Effector memory CD8-positive, alpha-beta T cell (primary cell): ENCODE measurements around the gene ABCB11.

Experiments used
- ATAC-seq: fragments of 150-1000 bp; cut with Tn5 transposase; replicated peaks from 2 replicates; pipeline ENCODE4 v1.10.0; 2021; ENCODE audit warnings: mild to moderate bottlenecking, moderate library complexity
- DNase-seq, 3 experiments: peaks; one replicate each; pipeline ENCODE4 v3.0.0; 2021
- H3K27ac Mint-ChIP-seq, 2 donors: one replicate each; pipeline ENCODE4 v1.8.0; 2022; ENCODE audit warnings: mild to moderate bottlenecking in 2 of 2, mixed read lengths in 2 of 2, moderate library complexity in 2 of 2
- H3K27me3 Mint-ChIP-seq, 2 donors: one replicate each; pipeline ENCODE4 v1.8.0; 2022; ENCODE audit warnings: mixed read lengths in 2 of 2
- H3K36me3 Mint-ChIP-seq: one replicate; pipeline ENCODE4 v1.8.0; 2022; ENCODE audit warnings: mild to moderate bottlenecking, moderate library complexity, mixed read lengths; ENCODE audit not compliant: insufficient read depth
- H3K4me1 Mint-ChIP-seq, 2 donors: one replicate each; pipeline ENCODE4 v1.8.0; 2022; ENCODE audit warnings: low read depth in 2 of 2, mixed read lengths in 2 of 2
- H3K4me3 Mint-ChIP-seq, 2 donors: one replicate each; pipeline ENCODE4 v1.8.0; 2022; ENCODE audit warnings: mild to moderate bottlenecking in 2 of 2, mixed read lengths in 2 of 2, moderate library complexity in 2 of 2
- H3K9me3 Mint-ChIP-seq, 2 donors: one replicate each; pipeline ENCODE4 v1.8.0; 2022; ENCODE audit warnings: mixed read lengths in 2 of 2

The ABCB11 gene

GRCh38 chr2:168997118-168997521 is 34.0 kb downstream of the ABCB11 start:
- H3K4me1 Mint-ChIP-seq = peaks cover 2 to 5% of the 10 kb centered on the region in 2 donors
- no peaks in the 10 kb centered on the region for H3K27me3 Mint-ChIP-seq
- H3K36me3 Mint-ChIP-seq = no peaks in the 10 kb centered on the region
- H3K4me3 Mint-ChIP-seq = no peak overlapping the region
- H3K27ac Mint-ChIP-seq = no peak overlapping the region
- no peak for ATAC-seq
- DNase-seq = no peak
- H3K9me3 Mint-ChIP-seq = no peaks in the 10 kb centered on the region

- Mint-ChIP-seq H3K27me3 (no peaks in the 10 kb centered on the region), H3K36me3 (no peaks in the 10 kb centered on the region), H3K9me3 (no peaks in the 10 kb centered on the region), H3K4me3 (no peak overlapping the region), H3K27ac (no peak overlapping the region), H3K4me1 (peaks cover 2 to 5% of the 10 kb centered on the region in 2 donors)
- ATAC-seq (no peak), DNase-seq (no peak)
These were observed 35.4 kb downstream of the ABCB11 start for GRCh38 chr2:168995744-168996143.

- Mint-ChIP-seq H3K36me3 (no peaks in the 10 kb centered on the region), H3K4me1 (peaks cover 2 to 5% of the 10 kb centered on the region in 2 donors), H3K27ac (no peak overlapping the region), H3K9me3 (no peaks in the 10 kb centered on the region), H3K27me3 (no peaks in the 10 kb centered on the region), H3K4me3 (no peak overlapping the region)
- ATAC-seq = no peak
- DNase-seq = no peak
These were observed 37.6 kb downstream of the ABCB11 start for GRCh38 chr2:168993538-168993937.

GRCh38 chr2:168992591-168993349 is 38.4 kb downstream of the ABCB11 start:
- Mint-ChIP-seq H3K27ac (no peak overlapping the region), H3K36me3 (no peaks in the 10 kb centered on the region), H3K4me3 (no peak overlapping the region), H3K9me3 (no peaks in the 10 kb centered on the region), H3K27me3 (no peaks in the 10 kb centered on the region), H3K4me1 (peaks cover 1 to 2% of the 10 kb centered on the region in 2 donors)
- ATAC-seq (no peak), DNase-seq (no peak)

- no peaks in the 10 kb centered on the region for H3K9me3 Mint-ChIP-seq
- H3K4me3 Mint-ChIP-seq = no peak overlapping the region
- H3K4me1 Mint-ChIP-seq = no peaks in the 10 kb centered on the region
- no peak for ATAC-seq
- DNase-seq = no peak
- H3K27ac Mint-ChIP-seq = no peak overlapping the region
- H3K27me3 Mint-ChIP-seq = no peaks in the 10 kb centered on the region
- no peaks in the 10 kb centered on the region for H3K36me3 Mint-ChIP-seq
These were observed 39.1 kb downstream of the ABCB11 start for GRCh38 chr2:168992026-168992425.

GRCh38 chr2:168988755-168989154 is 42.4 kb downstream of the ABCB11 start:
- no peaks in the 10 kb centered on the region for H3K27me3 Mint-ChIP-seq
- H3K9me3 Mint-ChIP-seq = no peaks in the 10 kb centered on the region
- no peaks in the 10 kb centered on the region for H3K36me3 Mint-ChIP-seq
- no peaks in the 10 kb centered on the region for H3K4me1 Mint-ChIP-seq
- DNase-seq (no peak), ATAC-seq (no peak)
- H3K27ac Mint-ChIP-seq = no peak overlapping the region
- H3K4me3 Mint-ChIP-seq = no peak overlapping the region

- Mint-ChIP-seq H3K4me3 (no peak overlapping the region), H3K27me3 (no peaks in the 10 kb centered on the region), H3K9me3 (no peaks in the 10 kb centered on the region), H3K36me3 (no peaks in the 10 kb centered on the region), H3K27ac (no peak overlapping the region), H3K4me1 (no peaks in the 10 kb centered on the region)
- ATAC-seq (no peak), DNase-seq (no peak)
These were observed 44.7 kb downstream of the ABCB11 start for GRCh38 chr2:168986398-168986943.

- DNase-seq (no peak), ATAC-seq (no peak)
- peaks cover 0 to 6% of the 10 kb centered on the region in 2 donors for H3K9me3 Mint-ChIP-seq
- H3K27ac Mint-ChIP-seq = peak overlapping the region in 1 of 2 donors; percentile 27
- no peaks in the 10 kb centered on the region for H3K27me3 Mint-ChIP-seq
- no peak overlapping the region for H3K4me3 Mint-ChIP-seq
- H3K36me3 Mint-ChIP-seq = no peaks in the 10 kb centered on the region
- no peaks in the 10 kb centered on the region for H3K4me1 Mint-ChIP-seq
These were observed 49.5 kb downstream of the ABCB11 start for GRCh38 chr2:168981651-168982050.

- Mint-ChIP-seq H3K4me3 (no peak overlapping the region), H3K4me1 (no peaks in the 10 kb centered on the region), H3K27ac (no peak overlapping the region), H3K27me3 (no peaks in the 10 kb centered on the region), H3K9me3 (peaks cover 0 to 6% of the 10 kb centered on the region in 2 donors), H3K36me3 (no peaks in the 10 kb centered on the region)
- no peak for ATAC-seq
- DNase-seq = no peak
These were observed 52.7 kb downstream of the ABCB11 start for GRCh38 chr2:168978461-168978861.

- Mint-ChIP-seq H3K27ac (no peak overlapping the region), H3K4me1 (no peaks in the 10 kb centered on the region), H3K27me3 (no peaks in the 10 kb centered on the region), H3K4me3 (no peak overlapping the region), H3K36me3 (no peaks in the 10 kb centered on the region), H3K9me3 (peaks cover 0 to 6% of the 10 kb centered on the region in 2 donors)
- ATAC-seq = no peak
- no peak for DNase-seq
These were observed 53.5 kb downstream of the ABCB11 start for GRCh38 chr2:168977608-168978007.

- H3K27ac Mint-ChIP-seq = no peak overlapping the region
- DNase-seq (no peak), ATAC-seq (no peak)
These were observed 55.0 kb downstream of the ABCB11 start for GRCh38 chr2:168976034-168976654.

GRCh38 chr2:168974428-168974827 is 56.7 kb downstream of the ABCB11 start:
- ATAC-seq (no peak), DNase-seq (no peak)
- Mint-ChIP-seq H3K36me3 (no peaks in the 10 kb centered on the region), H3K9me3 (no peaks in the 10 kb centered on the region), H3K4me1 (no peaks in the 10 kb centered on the region), H3K4me3 (no peak overlapping the region), H3K27me3 (no peaks in the 10 kb centered on the region), H3K27ac (no peak overlapping the region)

More at GRCh38 chr2:168976034-168976654, 55.0 kb downstream of the ABCB11 start:
- no peaks in the 10 kb centered on the region for H3K4me1 Mint-ChIP-seq
- H3K9me3 Mint-ChIP-seq = peaks cover 0 to 3% of the 10 kb centered on the region in 2 donors
- H3K27me3 Mint-ChIP-seq = no peaks in the 10 kb centered on the region
- H3K4me3 Mint-ChIP-seq = no peak overlapping the region
- H3K36me3 Mint-ChIP-seq = no peaks in the 10 kb centered on the region

GRCh38 chr2:168971261-168971660 is 59.9 kb downstream of the ABCB11 start:
- H3K27me3 Mint-ChIP-seq = no peaks in the 10 kb centered on the region
- H3K4me3 Mint-ChIP-seq = no peak overlapping the region
- H3K4me1 Mint-ChIP-seq = peaks cover 2 to 3% of the 10 kb centered on the region in 2 donors
- DNase-seq = no peak
- H3K27ac Mint-ChIP-seq = no peak overlapping the region
- H3K36me3 Mint-ChIP-seq = no peaks in the 10 kb centered on the region
- no peaks in the 10 kb centered on the region for H3K9me3 Mint-ChIP-seq
- no peak for ATAC-seq

- Mint-ChIP-seq H3K27me3 (no peaks in the 10 kb centered on the region), H3K4me3 (no peak overlapping the region), H3K27ac (no peak overlapping the region), H3K4me1 (peaks cover 7 to 8% of the 10 kb centered on the region in 2 donors), H3K36me3 (no peaks in the 10 kb centered on the region), H3K9me3 (peaks cover 0 to 4% of the 10 kb centered on the region in 2 donors)
- DNase-seq = no peak
- no peak for ATAC-seq
These were observed 60.4 kb downstream of the ABCB11 start for GRCh38 chr2:168970711-168971233.
